K562 (cell line): ENCODE results near the gene FAM120B. TPM values are rescaled to one million over a fixed set of nuclear protein-coding genes. Genes with fewer than 3 reads are reported as not detected.

ENCODE experiments used
- ATAC-seq: fragments of 200-7000 bp; cut with Tn5 transposase; 3 replicates; pipeline ENCODE4 v1.9.1; 2020; ENCODE audit warnings: moderate library complexity
- BruUV-seq: library from RNA; stranded (reverse); fragments of 400-500 nt; replicated peaks from 2 replicates; lab custom pipeline; 2021; lab: Mats Ljungman, UMichigan
- CTCF ChIA-PET: fragments of 300-600 bp; formaldehyde crosslinking; extraction: SDS; loops from one replicate; lab custom pipeline; 2021; ENCODE audit warnings: low intra/inter-chr PET ratio; lab: Yijun Ruan, JAX
- POLR2A ChIA-PET: fragments of 300-600, 350-650 bp; sonication (Branson Sonifier 250); formaldehyde crosslinking; extraction: SDS; loops from one replicate; lab custom pipeline; 2021; ENCODE audit warnings: antibody characterized with exemption, inconsistent platforms; lab: Yijun Ruan, JAX
- DNase-seq, 4 experiments: peaks; one replicate each; pipeline versions ENCODE4 v3.0.0 to v3.0.0-alpha.2; 2011 to 2018; ENCODE audit warnings: low spot score in 3 of 4, mixed read lengths in 3 of 4; ENCODE audit errors: extremely low read depth in 1 of 4
- FAIRE-seq: peaks from 2 replicates; lab custom pipeline; 2011; peaks lifted over from hg19 to GRCh38; lab: Jason Lieb, UNC
- H2AFZ ChIP-seq: 2 replicates; pipeline ENCODE4 v1.6.0; 2011; ENCODE audit warnings: low read depth, low read length, control low read depth, inconsistent platforms
- H3K27ac ChIP-seq: fragments of 200-600 bp; 3 replicates; pipeline ENCODE4 v1.8.0; 2011; ENCODE audit warnings: low read depth, mild to moderate bottlenecking, control low read depth, inconsistent platforms, low read length, moderate library complexity, mixed read lengths; ENCODE audit errors: extremely low read depth
- H3K27me3 ChIP-seq, 2 experiments: fragments of 300-600 bp in 1 of 2; 2 replicates in 1 of 2; 3 replicates in 1 of 2; pipeline versions ENCODE4 v1.6.0 to v1.8.0; 2011; ENCODE audit warnings: inconsistent platforms in 2 of 2, low read length in 2 of 2, mild to moderate bottlenecking in 1 of 2, mixed read lengths in 1 of 2, moderate library complexity in 1 of 2; ENCODE audit not compliant: control insufficient read depth in 2 of 2, insufficient read depth in 2 of 2
- H3K36me3 ChIP-seq: fragments of 300-600 bp; 3 replicates; pipeline ENCODE4 v1.8.0; 2011; ENCODE audit warnings: mild to moderate bottlenecking, low read length, inconsistent platforms; ENCODE audit not compliant: control insufficient read depth, insufficient read depth
- H3K4me1 ChIP-seq, 2 experiments: fragments of 200-600 bp in 1 of 2; replicated peaks in 1 of 2; 2 replicates in 1 of 2; 3 replicates in 1 of 2; pipeline versions ENCODE4 v1.5.1 to v1.8.0; 2011; ENCODE audit warnings: inconsistent platforms in 2 of 2, low read length in 2 of 2, mild to moderate bottlenecking in 1 of 2, mixed read lengths in 1 of 2, moderate library complexity in 1 of 2; ENCODE audit not compliant: control insufficient read depth in 2 of 2, insufficient read depth in 2 of 2
- H3K4me2 ChIP-seq: 2 replicates; pipeline ENCODE4 v1.6.1; 2011; ENCODE audit warnings: low read length, control low read depth, inconsistent platforms, mixed read lengths; ENCODE audit not compliant: insufficient read depth
- H3K4me3 ChIP-seq: fragments of 200-600 bp; sonication (generic), shearing (Covaris generic); 2 replicates; pipeline ENCODE4 v1.5.1; 2016; ENCODE audit warnings: control low read depth, inconsistent platforms
- H3K79me2 ChIP-seq: fragments of 200-600 bp; 3 replicates; pipeline ENCODE4 v1.8.0; 2011; ENCODE audit warnings: low read length, inconsistent platforms; ENCODE audit not compliant: control insufficient read depth, insufficient read depth
- H3K9ac ChIP-seq, 2 experiments: 2 replicates each; pipeline versions ENCODE4 v1.6.0 to v1.6.1; 2011; ENCODE audit warnings: low read depth in 2 of 2, low read length in 2 of 2, control low read depth in 1 of 2, inconsistent platforms in 1 of 2, mild to moderate bottlenecking in 1 of 2, mixed read lengths in 1 of 2; ENCODE audit not compliant: insufficient read depth in 1 of 2
- H3K9me1 ChIP-seq: one replicate; pipeline ENCODE4 v1.6.0; 2011; ENCODE audit warnings: inconsistent platforms, mild to moderate bottlenecking, low read length, moderate library complexity; ENCODE audit not compliant: control insufficient read depth, insufficient read depth
- H3K9me3 ChIP-seq: replicated peaks from 2 replicates; pipeline ENCODE4 v1.5.1; 2011; ENCODE audit warnings: low read depth, low read length, inconsistent platforms; ENCODE audit not compliant: control insufficient read depth, insufficient read depth
- H4K20me1 ChIP-seq: replicated peaks from 2 replicates; pipeline ENCODE4 v1.6.1; 2011; ENCODE audit warnings: low read length, inconsistent platforms, mixed read lengths; ENCODE audit not compliant: control insufficient read depth, insufficient read depth
- CC2D1A ChIP-seq: fragments of 450-650 bp; IDR thresholded peaks from 2 replicates; pipeline ENCODE4 v1.6.1; 2017; ENCODE audit warnings: mild to moderate bottlenecking
- CCAR2 ChIP-seq: fragments of 200-400 bp; formaldehyde crosslinking; IDR thresholded peaks from 2 replicates; pipeline ENCODE4 v1.6.1; 2017; ENCODE audit warnings: mild to moderate bottlenecking, low read depth, low read length
- DDX20 ChIP-seq: fragments of 450-650 bp; IDR thresholded peaks from 2 replicates; pipeline ENCODE4 v1.6.1; 2016; ENCODE audit warnings: missing genetic modification characterization, low read depth, mild to moderate bottlenecking, missing compliant biosample characterization, moderate library complexity
- DMBX1 ChIP-seq: fragments of 250-450 bp; sonication (Bioruptor Pico); IDR thresholded peaks from 2 replicates; pipeline ENCODE4 v1.8.0; 2022; ENCODE audit warnings: inconsistent platforms, mild to moderate bottlenecking, moderate library complexity, borderline replicate concordance
- E2F3 ChIP-seq: fragments of 250-450 bp; sonication (Bioruptor Pico); IDR thresholded peaks from 2 replicates; pipeline ENCODE4 v1.4.0; 2020; ENCODE audit warnings: mild to moderate bottlenecking
- ETS1 ChIP-seq: conservative IDR thresholded peaks from 2 replicates; pipeline ENCODE4 v1.6.1; 2011; ENCODE audit warnings: low read depth, mild to moderate bottlenecking, low read length; ENCODE audit not compliant: control insufficient read depth
- HMGN3 ChIP-seq: IDR thresholded peaks from 2 replicates; pipeline ENCODE4 v1.6.1; 2011; ENCODE audit warnings: borderline replicate concordance, low read depth, mild to moderate bottlenecking, mixed read lengths, low read length; ENCODE audit not compliant: insufficient read length; ENCODE audit errors: extremely low read depth
- HNRNPH1 ChIP-seq: fragments of 200-400 bp; formaldehyde crosslinking; optimal IDR thresholded peaks from 2 replicates; pipeline ENCODE3; 2017; ENCODE audit warnings: low read depth, mild to moderate bottlenecking, low read length, moderate library complexity
- KAT7 ChIP-seq: sonication (generic); formaldehyde crosslinking; IDR thresholded peaks from 2 replicates; pipeline ENCODE4 v1.8.0; 2022; ENCODE audit warnings: missing genetic modification reagents, mild to moderate bottlenecking, borderline replicate concordance
- SMAD1 ChIP-seq: fragments of 150-350 bp; IDR thresholded peaks from 2 replicates; pipeline ENCODE4 v1.6.1; 2014; ENCODE audit warnings: low read length, low read depth; ENCODE audit not compliant: partially characterized antibody
- SREBF2 ChIP-seq: sonication (generic); formaldehyde crosslinking; IDR thresholded peaks from 2 replicates; pipeline ENCODE4 v1.4.0; 2020; ENCODE audit warnings: mild to moderate bottlenecking, missing genetic modification reagents
- STAT6 ChIP-seq: sonication (generic); formaldehyde crosslinking; IDR thresholded peaks from 2 replicates; pipeline ENCODE4 v1.8.1; 2023; ENCODE audit warnings: mild to moderate bottlenecking, missing genetic modification reagents
- ZFP36 ChIP-seq: fragments of 150-350 bp; IDR thresholded peaks from 2 replicates; pipeline ENCODE4 v1.6.1; 2018; ENCODE audit warnings: low read length, low read depth; ENCODE audit not compliant: partially characterized antibody
- ZKSCAN3 ChIP-seq: fragments of 250-450 bp; sonication (Bioruptor Pico); IDR thresholded peaks from 2 replicates; pipeline ENCODE4 v1.4.0; 2020
- WGBS: fragments of 100-300 bp; shearing (Covaris generic); methylation state at CpG from one replicate; pipeline ENCODE4 v1.1.6; 2016; ENCODE audit warnings: low coverage, mixed read lengths; ENCODE audit not compliant: insufficient coverage; ENCODE audit errors: missing lambda C conversion rate; 5-methylcytosine and 5-hydroxymethylcytosine counted together
- in situ Hi-C: fragments of 300-500 bp; cut with MboI; formaldehyde crosslinking; loops from 4 replicates; pipeline ENCODE4 v1.15.0; 2018; ENCODE audit warnings: inconsistent platforms, mixed read lengths
- intact Hi-C: fragments of 100-400 bp; cut with micrococcal nuclease; formaldehyde crosslinking; loops from 2 replicates; pipeline ENCODE4 v1.14.2; 2022
- polyA plus RNA-seq, 8 experiments: library from polyadenylated mRNA; depleted of rRNA in 4 of 8; stranded (reverse) in 5 of 8; unstranded in 3 of 8; fragments of >200 nt; fragmentation: Nextera tagmentation in 2 of 8; fragmentation: Illumina TruSeq in 1 of 8; extraction: Ambion mirVana in 2 of 8; extraction: Trizol in 1 of 8; gene quantifications; 2 replicates each; pipeline versions ENCODE4 v1.2.1 to v1.2.3, GENCODE V29; 2011 to 2014; ENCODE audit warnings: inconsistent platforms in 1 of 8, missing spikeins in 1 of 8
- total RNA-seq, 7 experiments: library from RNA; depleted of rRNA in 6 of 7; stranded (reverse); fragments of >200 nt in 6 of 7; fragmentation: Illumina TruSeq in 2 of 7; extraction: Trizol in 2 of 7; gene quantifications; 2 replicates each; pipeline versions ENCODE4 v1.2.1 to v1.2.3, GENCODE V29; 2011 to 2021; ENCODE audit warnings: low replicate concordance in 1 of 7

FAM120B gene
- total and polyA plus RNA-seq, 9 of the 15 experiments (the other 6 are each of a cell fraction or from before 2014, with no cell fraction given) = 3.5 to 22.6 (median 14.7) TPM

DNA sequence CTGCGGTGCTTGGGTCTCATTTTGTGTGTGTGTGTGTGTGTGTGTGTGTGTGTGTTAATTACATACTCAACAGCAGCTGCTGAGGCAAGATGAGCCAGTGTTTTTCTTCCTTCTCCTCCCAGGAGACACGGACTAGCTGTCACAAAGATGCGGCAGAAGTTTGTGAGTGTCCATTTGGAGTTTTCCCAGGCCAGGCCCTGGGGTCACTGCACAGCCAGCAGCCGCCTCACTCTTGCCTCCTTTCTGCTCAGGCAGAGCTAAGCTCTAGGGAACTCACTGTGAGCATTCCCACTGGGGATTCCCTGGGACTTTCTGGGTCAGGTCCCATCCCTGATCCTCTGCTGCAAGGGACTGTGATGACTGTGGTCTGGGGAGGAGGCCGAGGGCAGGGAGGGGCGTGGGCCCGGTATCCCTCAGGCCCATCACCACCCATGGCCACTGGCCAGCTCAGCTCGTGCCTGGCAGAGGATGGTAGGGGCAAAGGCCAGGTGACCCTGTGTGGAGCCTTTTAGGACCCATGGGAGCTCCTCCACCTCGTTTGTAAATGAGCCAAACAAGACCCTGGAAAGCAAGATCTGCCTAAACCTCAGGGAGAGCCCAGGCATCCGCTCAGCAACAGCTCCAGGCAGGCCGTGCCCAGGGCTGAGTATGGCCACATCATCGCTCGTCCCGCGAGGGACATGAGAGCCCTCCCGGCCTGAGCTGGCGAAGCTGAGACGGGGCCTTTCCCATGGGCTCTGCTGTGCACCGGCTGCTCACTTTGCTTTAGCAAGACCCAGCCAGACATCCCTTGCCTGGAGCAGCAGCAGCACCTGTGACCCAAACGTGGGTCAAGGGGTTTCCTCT lies 144.6 kb downstream of the FAM120B start:
- Histone ChIP-seq H3K27me3 (peaks cover 79 to 95% of the 10 kb centered on the region in 2 experiments), H3K27ac (no peak overlapping the region), H4K20me1 (peaks cover 20% of the 10 kb centered on the region), H3K36me3 (no peaks in the 10 kb centered on the region), H3K4me2 (no peak overlapping the region), H3K79me2 (no peaks in the 10 kb centered on the region), H2AFZ (no peak overlapping the region), H3K9me1 (no peaks in the 10 kb centered on the region), H3K4me3 (no peak overlapping the region), H3K4me1 (peaks cover 0 to 13% of the 10 kb centered on the region in 2 experiments; a peak in 1 of 5 replicates), H3K9ac (no peak overlapping the region), H3K9me3 (peaks cover 3% of the 10 kb centered on the region)
- ChIA-PET POLR2A (interaction anchor here (1.7 kb wide), 1 partner anchor 10 kb away, joined by 8 read pairs; no protein-coding TSS in a partner anchor), CTCF (no interaction called here)
- in situ Hi-C loops (no loop called here), intact Hi-C loops (no loop called here)
- TF ChIP-seq ZKSCAN3 (CRISPR knock-in tag) = no peak
- no peak for TF ChIP-seq E2F3 (CRISPR knock-in tag)
- no peak for TF ChIP-seq CCAR2
- TF ChIP-seq HMGN3 = no peak
- no peak for TF ChIP-seq DMBX1 (CRISPR knock-in tag)
- TF ChIP-seq KAT7 (CRISPR knock-in tag) = no peak
- TF ChIP-seq DDX20 (tag) = no peak
- TF ChIP-seq SMAD1 = no peak
- no peak for TF ChIP-seq HNRNPH1
- no peak for TF ChIP-seq STAT6 (CRISPR knock-in tag)
- TF ChIP-seq CC2D1A = no peak
- TF ChIP-seq ETS1 = no peak
- TF ChIP-seq SREBF2 (CRISPR knock-in tag) = no peak
- no peak for TF ChIP-seq ZFP36
- no peak for ATAC-seq
- BruUV-seq = no TSS peak
- FAIRE-seq = no peak
- 2% methylated on average over 19 of the region's 20 CpGs for WGBS
- no peak for DNase-seq
